Pancreas (tissue), 10 donors: ENCODE measurements around the gene TKT. TPM values are rescaled to one million over a fixed set of nuclear protein-coding genes. Genes with fewer than 3 reads are reported as not detected.

ENCODE experiments used
- ATAC-seq, 4 donors: fragments of 200-7000 bp; cut with Tn5 transposase; one replicate each; pipeline versions ENCODE4 v1.8.0 to v1.9.1; 2020; ENCODE audit warnings: mild to moderate bottlenecking in 4 of 4, moderate library complexity in 4 of 4
- DNase-seq, 6 donors: peaks; one replicate each; pipeline ENCODE4 v3.0.0-alpha.2; 2020
- FAIRE-seq: peaks from 2 replicates; lab custom pipeline; 2012; peaks lifted over from hg19 to GRCh38; lab: Jason Lieb, UNC
- H3K27ac ChIP-seq, 4 donors: fragments of 200-600 bp; sonication (generic); 1 replicate in 3 of 4; 2 replicates in 1 of 4; pipeline versions ENCODE4 v1.5.0 to v1.8.0; 2020
- H3K27me3 ChIP-seq, 4 donors: fragments of 200-600 bp; one replicate each; pipeline ENCODE4 v1.8.0; 2021
- H3K36me3 ChIP-seq, 3 donors: fragments of 200-600 bp; sonication (generic) in 1 of 3; one replicate each; pipeline versions ENCODE4 v1.5.0 to v1.8.0; 2020 to 2021
- H3K4me1 ChIP-seq, 3 donors: fragments of 200-600 bp; one replicate each; pipeline ENCODE4 v1.8.0; 2021
- H3K4me3 ChIP-seq, 4 donors: fragments of 200-600 bp; sonication (generic) in 2 of 4; one replicate each; pipeline versions ENCODE4 v1.5.0 to v1.8.0; 2020 to 2021
- H3K9me3 ChIP-seq, 4 donors: fragments of 200-600 bp; one replicate each; pipeline ENCODE4 v1.8.0; 2021
- CTCF ChIP-seq, 4 donors: fragments of 200-600 bp; sonication (generic) in 3 of 4; IDR thresholded peaks; one replicate each; pipeline versions ENCODE4 v1.5.0 to v1.8.0; 2021; ENCODE audit warnings: antibody characterized with exemption in 4 of 4
- WGBS, 2 donors: extraction: QIAGEN DNeasy Blood & Tissue Kit; methylation state at CpG; one replicate each; pipeline ENCODE4 v1.1.7; 2013; 5-methylcytosine and 5-hydroxymethylcytosine counted together
- intact Hi-C, 3 donors: fragments of 100-400 bp; cut with DNase I; formaldehyde crosslinking; loops; one replicate each; pipeline versions ENCODE4 v1.11.1 to v1.14.2; 2022
- polyA plus RNA-seq, 2 donors: library from polyadenylated mRNA; stranded (reverse); fragments of 200-250 nt; gene quantifications; one replicate each; pipeline ENCODE4 v1.2.3, GENCODE V29; 2013
- total RNA-seq, 6 donors: library from RNA; stranded (reverse); fragmentation: NEBNext Ultra II Directional in 4 of 6; extraction: Animal tissue kit (Norgen Biotek cat#: 25700) in 4 of 6; gene quantifications; one replicate each; pipeline versions ENCODE4 v1.2.1 to v1.2.4, GENCODE V29; 2021 to 2023
- donor health status: healthy with polysubstance abuse.
- donor health status: DM: no; HTN: no; CAD: no; lungs with moderate emphysema.
- donor health status: DM: no; HTN: no; CAD: no.
- donor health status: control.
- donor health status: control.
- donor health status: Bipolar disorder and iron deficiency.
- donor health status: DM: yes; HTN: yes; CAD: no.
- donor health status: DM: no; HTN: no; CAD: no.
- donor health status: DM: no; HTN: no; CAD: no.
- donor health status: DM: yes; HTN: yes; CAD: no.

TKT gene
- total and polyA plus RNA-seq, 8 donors: 114 to 306 (median 195) TPM

- Histone ChIP-seq H3K27me3 (no peaks in the 10 kb centered on the region), H3K4me3 (no peak overlapping the region), H3K27ac (peak overlapping the region in 1 of 4 donors; percentile 23), H3K9me3 (no peaks in the 10 kb centered on the region), H3K4me1 (peaks cover 0 to 9% (median 0%) of the 10 kb centered on the region in 3 donors), H3K36me3 (peaks cover 0 to 24% (median 6%) of the 10 kb centered on the region in 3 donors)
- ATAC-seq (peak; percentile 39 to 77 (median 63)), FAIRE-seq (no peak), DNase-seq (peak in 5 of 6 donors; percentile 47 to 77 (median 59))
- intact Hi-C loops: loop anchor here in 1 of 3 donors (5.0 kb wide), 1 partner anchor 70 kb away; no protein-coding TSS in a partner anchor
- 45 to 53% methylated on average over 16 of the region's 16 CpGs for WGBS, 2 donors
- TF ChIP-seq CTCF (IDR thresholded peaks at IDR 0.05): no peak
Observed at GRCh38 chr3:53191836-53192480, 63.9 kb downstream of the TKT start.

GRCh38 chr3:53190659-53191058, 65.2 kb downstream of the TKT start:
- Histone ChIP-seq H3K27ac (no peak overlapping the region), H3K27me3 (no peaks in the 10 kb centered on the region), H3K9me3 (no peaks in the 10 kb centered on the region), H3K4me1 (peaks cover 0 to 9% (median 0%) of the 10 kb centered on the region in 3 donors), H3K36me3 (peaks cover 0 to 37% (median 9%) of the 10 kb centered on the region in 3 donors), H3K4me3 (no peak overlapping the region)
- ATAC-seq (no peak), FAIRE-seq (no peak), DNase-seq (no peak)
- no peak for TF ChIP-seq CTCF (IDR thresholded peaks at IDR 0.05)
- 92 to 93% methylated on average over 3 of the region's 3 CpGs for WGBS, 2 donors
- intact Hi-C loops: loop anchor here in 1 of 3 donors (5.0 kb wide), 1 partner anchor 68 kb away; no protein-coding TSS in a partner anchor

GRCh38 chr3:53189276-53189675, 66.5 kb downstream of the TKT start:
- DNase-seq (no peak), ATAC-seq (no peak), FAIRE-seq (no peak)
- H3K9me3 ChIP-seq: no peaks in the 10 kb centered on the region
- H3K4me1 ChIP-seq: peaks cover 0 to 9% (median 0%) of the 10 kb centered on the region in 3 donors
- intact Hi-C loops: no loop called here
- H3K27me3 ChIP-seq: no peaks in the 10 kb centered on the region
- peaks cover 0 to 46% (median 9%) of the 10 kb centered on the region in 3 donors for H3K36me3 ChIP-seq
- no peak overlapping the region for H3K4me3 ChIP-seq
- H3K27ac ChIP-seq: no peak overlapping the region
- no peak for TF ChIP-seq CTCF (IDR thresholded peaks at IDR 0.05)
- WGBS, 2 donors: 89 to 92% methylated on average over 3 of the region's 3 CpGs

GRCh38 chr3:53188720-53189119, 67.1 kb downstream of the TKT start:
- intact Hi-C loops: no loop called here
- Histone ChIP-seq H3K36me3 (peaks cover 0 to 47% (median 9%) of the 10 kb centered on the region in 3 donors), H3K4me3 (no peak overlapping the region), H3K27ac (no peak overlapping the region), H3K27me3 (no peaks in the 10 kb centered on the region), H3K9me3 (no peaks in the 10 kb centered on the region), H3K4me1 (peaks cover 0 to 9% (median 0%) of the 10 kb centered on the region in 3 donors)
- FAIRE-seq: no peak
- no peak for ATAC-seq
- DNase-seq: no peak
- no peak for TF ChIP-seq CTCF (IDR thresholded peaks at IDR 0.05)
- 93 to 95% methylated on average over 13 of the region's 13 CpGs for WGBS, 2 donors

- 83 to 86% methylated on average over 5 of the region's 5 CpGs for WGBS, 2 donors
- Histone ChIP-seq H3K36me3 (peaks cover 0 to 52% (median 9%) of the 10 kb centered on the region in 3 donors), H3K4me1 (peaks cover 0 to 9% (median 0%) of the 10 kb centered on the region in 3 donors), H3K4me3 (no peak overlapping the region), H3K9me3 (no peaks in the 10 kb centered on the region), H3K27me3 (no peaks in the 10 kb centered on the region), H3K27ac (no peak overlapping the region)
- intact Hi-C loops: no loop called here
- DNase-seq (no peak), FAIRE-seq (no peak), ATAC-seq (no peak)
- TF ChIP-seq CTCF (IDR thresholded peaks at IDR 0.05): no peak
Observed at GRCh38 chr3:53188136-53188685, 67.6 kb downstream of the TKT start.
